A549 (cell line): Measurements from ENCODE around the gene SPINDOC. TPM values are rescaled to one million over a fixed set of nuclear protein-coding genes. Genes with fewer than 3 reads are reported as not detected.

ENCODE experiments used
- ATAC-seq, 2 experiments: fragments of 200-7000 bp in 1 of 2; fragments of >200 bp in 1 of 2; cut with Nextera tagmentation in 1 of 2; cut with Tn5 transposase in 1 of 2; 3 replicates each; pipeline versions ENCODE4 v1.8.0 to v1.9.1; 2018 to 2020; ENCODE audit warnings: mild to moderate bottlenecking in 1 of 2, moderate library complexity in 1 of 2
- CTCF ChIA-PET: fragments of 300-600 bp; sonication (Branson Sonifier 250); formaldehyde crosslinking; extraction: SDS; loops from one replicate; lab custom pipeline; 2021; ENCODE audit warnings: antibody characterized with exemption, inconsistent platforms; lab: Yijun Ruan, JAX
- POLR2A ChIA-PET: fragments of 350-600 bp; formaldehyde crosslinking; extraction: SDS; loops from one replicate; lab custom pipeline; 2021; ENCODE audit warnings: antibody characterized with exemption, inconsistent platforms; lab: Yijun Ruan, JAX
- DNase-seq, 2 experiments: peaks; one replicate each; pipeline versions ENCODE4 v3.0.0 to v3.0.0-alpha.2; 2011 to 2016; ENCODE audit warnings: low read depth in 1 of 2, low spot score in 1 of 2
- FAIRE-seq: peaks from 2 replicates; lab custom pipeline; 2011; peaks lifted over from hg19 to GRCh38; lab: Jason Lieb, UNC
- H3K27ac ChIP-seq, 2 experiments: fragments of >200 bp; sonication (Bioruptor Twin); formaldehyde crosslinking; 3 replicates each; pipeline ENCODE4 v1.5.1; 2016 to 2017
- H3K4me1 ChIP-seq: fragments of >200 bp; sonication (Bioruptor Twin); formaldehyde crosslinking; 3 replicates; pipeline ENCODE4 v1.6.1; 2016
- H3K4me2 ChIP-seq: fragments of >200 bp; sonication (Bioruptor Twin); formaldehyde crosslinking; 3 replicates; pipeline ENCODE4 v1.6.1; 2016
- H3K4me3 ChIP-seq: fragments of >200 bp; sonication (Bioruptor Twin); formaldehyde crosslinking; 3 replicates; pipeline ENCODE4 v1.5.1; 2016
- H3K9me3 ChIP-seq: fragments of >200 bp; sonication (Bioruptor Twin); formaldehyde crosslinking; 3 replicates; pipeline ENCODE4 v1.6.1; 2016
- EP300 ChIP-seq, 2 experiments: fragments of >200 bp; sonication (Bioruptor Twin); formaldehyde crosslinking; IDR thresholded peaks; 2 replicates in 1 of 2; 3 replicates in 1 of 2; pipeline ENCODE4 v1.6.1; 2016 to 2017
- FOSB ChIP-seq: fragments of 250-450 bp; sonication (Bioruptor Pico); IDR thresholded peaks from 2 replicates; pipeline ENCODE4 v1.5.0; 2020; ENCODE audit warnings: mild to moderate bottlenecking, moderate library complexity
- FOSL2 ChIP-seq, 2 experiments: fragments of 450-650 bp in 1 of 2; fragments of >200 bp in 1 of 2; sonication (Bioruptor Twin) in 1 of 2; formaldehyde crosslinking; IDR thresholded peaks; 2 replicates each; pipeline versions ENCODE4 v1.5.0 to v1.6.1; 2016 to 2020; ENCODE audit warnings: mild to moderate bottlenecking in 1 of 2, moderate library complexity in 1 of 2
- GATA3 ChIP-seq: IDR thresholded peaks from 2 replicates; pipeline ENCODE4 v1.6.1; 2012; ENCODE audit warnings: borderline replicate concordance
- HOXB5 ChIP-seq: fragments of 250-450 bp; sonication (Bioruptor Pico); IDR thresholded peaks from 2 replicates; pipeline ENCODE4 v1.5.0; 2020; ENCODE audit warnings: mild to moderate bottlenecking, moderate library complexity
- JUNB ChIP-seq: fragments of >200 bp; sonication (Bioruptor Twin); formaldehyde crosslinking; IDR thresholded peaks from 2 replicates; pipeline ENCODE4 v1.6.1; 2016
- KDM1A ChIP-seq: fragments of 200-600 bp; sonication (generic); IDR thresholded peaks from 2 replicates; pipeline ENCODE4 v1.6.1; 2016; ENCODE audit warnings: low read depth, mild to moderate bottlenecking
- MAZ ChIP-seq: fragments of 150-350 bp; IDR thresholded peaks from 2 replicates; pipeline ENCODE4 v1.6.1; 2014; ENCODE audit warnings: antibody characterized with exemption, low read depth, low read length, borderline replicate concordance
- NFE2L2 ChIP-seq: fragments of 150-350 bp; conservative IDR thresholded peaks from 2 replicates; pipeline ENCODE4 v1.6.1; 2014; ENCODE audit warnings: low read length
- NPAS2 ChIP-seq: fragments of 250-450 bp; sonication (Bioruptor Pico); IDR thresholded peaks from 2 replicates; pipeline ENCODE4 v1.8.0; 2022; ENCODE audit warnings: mild to moderate bottlenecking, moderate library complexity, borderline replicate concordance
- PHF8 ChIP-seq: fragments of 200-600 bp; sonication (generic); IDR thresholded peaks from 2 replicates; pipeline ENCODE4 v1.6.1; 2016; ENCODE audit warnings: low read depth, mild to moderate bottlenecking, antibody characterized with exemption, moderate library complexity, borderline replicate concordance
- POLR2A ChIP-seq: IDR thresholded peaks from 2 replicates; pipeline ENCODE4 v1.6.1; 2012; ENCODE audit warnings: mild to moderate bottlenecking, low read length
- POLR2AphosphoS2 ChIP-seq: conservative IDR thresholded peaks from 2 replicates; pipeline ENCODE4 v1.6.1; 2012; ENCODE audit warnings: low read length, improper control_type of control experiment, inconsistent platforms
- RARB ChIP-seq: fragments of 250-450 bp; sonication (Bioruptor Pico); IDR thresholded peaks from 2 replicates; pipeline ENCODE4 v1.8.0; 2021; ENCODE audit warnings: mild to moderate bottlenecking, moderate library complexity
- SMC3 ChIP-seq: fragments of >200 bp; sonication (Bioruptor Twin); formaldehyde crosslinking; IDR thresholded peaks from 3 replicates; pipeline ENCODE4 v1.6.1; 2018; ENCODE audit warnings: inconsistent platforms
- ZC3H11A ChIP-seq: fragments of 450-650 bp; IDR thresholded peaks from 2 replicates; pipeline ENCODE4 v1.6.1; 2014; ENCODE audit warnings: antibody characterized with exemption, mild to moderate bottlenecking
- ZSCAN20 ChIP-seq: fragments of 250-450 bp; sonication (Bioruptor Pico); IDR thresholded peaks from 2 replicates; pipeline ENCODE4 v1.8.0; 2022; ENCODE audit warnings: mild to moderate bottlenecking, moderate library complexity
- WGBS: methylation state at CpG from one replicate; pipeline ENCODE4 v1.1.6; 2017; ENCODE audit errors: missing lambda C conversion rate; 5-methylcytosine and 5-hydroxymethylcytosine counted together
- polyA plus RNA-seq, 4 experiments: library from polyadenylated mRNA; depleted of rRNA in 3 of 4; stranded (reverse); fragments of >200 nt; fragmentation: RNase III in 1 of 4; extraction: RNeasy Plus Mini Kit Qiagen cat#74134 plus additional on column Dnase treatment in 1 of 4; gene quantifications; 2 replicates in 3 of 4; 3 replicates in 1 of 4; pipeline ENCODE4 v1.2.3, GENCODE V29; 2011 to 2017
- TF ChIP-seq, protein P1 (sequence below): fragments of 250-450 bp; sonication (Bioruptor Pico); IDR thresholded peaks from 2 replicates; pipeline ENCODE4 v1.5.0; 2020; ENCODE audit warnings: low read depth, mild to moderate bottlenecking, moderate library complexity
- TF ChIP-seq, protein P2 (sequence below): fragments of >200 bp; sonication (Bioruptor Twin); formaldehyde crosslinking; IDR thresholded peaks from 3 replicates; pipeline ENCODE4 v1.6.1; 2016
- TF ChIP-seq, protein P3 (sequence below): fragments of 200-600 bp; sonication (generic); IDR thresholded peaks from 2 replicates; pipeline ENCODE4 v1.6.1; 2016; ENCODE audit warnings: antibody characterized with exemption, mild to moderate bottlenecking, moderate library complexity
- TF ChIP-seq, protein P4 (sequence below): IDR thresholded peaks from 2 replicates; pipeline ENCODE4 v1.6.1; 2012

The SPINDOC gene
- polyA plus RNA-seq, 2 of the 4 experiments (the other 2 are of a cell fraction): 17.6 to 34.8 TPM

DNA sequence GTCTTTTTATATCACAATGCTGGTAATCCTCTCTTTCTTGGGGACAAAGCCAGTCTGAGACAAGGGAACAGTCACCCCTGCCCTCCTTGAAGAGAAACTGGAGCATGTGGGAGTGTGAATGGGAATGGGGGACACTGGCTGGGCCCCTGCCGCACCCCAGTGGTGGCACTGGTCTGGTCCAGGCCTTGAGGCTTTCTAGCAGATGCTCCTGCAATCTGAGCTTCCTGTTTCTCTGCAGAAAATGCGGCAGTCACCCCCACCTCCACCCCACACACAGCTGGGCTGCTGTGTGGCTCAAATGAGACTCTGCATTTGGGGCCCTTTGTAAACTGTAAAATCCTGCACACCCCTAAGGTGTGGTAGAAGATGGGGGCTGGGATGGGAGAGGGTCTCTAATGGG lies 19.1 kb downstream of the SPINDOC start:
- no peak overlapping the region for H3K27ac ChIP-seq
- ATAC-seq (no peak), FAIRE-seq (no peak), DNase-seq (no peak)
- WGBS: 68% methylated on average over 2 of the region's 2 CpGs
- TF ChIP-seq, protein P1, sequence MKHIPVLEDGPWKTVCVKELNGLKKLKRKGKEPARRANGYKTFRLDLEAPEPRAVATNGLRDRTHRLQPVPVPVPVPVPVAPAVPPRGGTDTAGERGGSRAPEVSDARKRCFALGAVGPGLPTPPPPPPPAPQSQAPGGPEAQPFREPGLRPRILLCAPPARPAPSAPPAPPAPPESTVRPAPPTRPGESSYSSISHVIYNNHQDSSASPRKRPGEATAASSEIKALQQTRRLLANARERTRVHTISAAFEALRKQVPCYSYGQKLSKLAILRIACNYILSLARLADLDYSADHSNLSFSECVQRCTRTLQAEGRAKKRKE (CRISPR knock-in tag): no peak
- TF ChIP-seq EP300 (IDR thresholded peaks at IDR 0.05): no peak
- no peak for TF ChIP-seq POLR2A
- no peak for TF ChIP-seq NPAS2 (CRISPR knock-in tag)
- TF ChIP-seq PHF8: no peak
- no peak for TF ChIP-seq JUNB
- TF ChIP-seq ZSCAN20: no peak
- TF ChIP-seq KDM1A: no peak
- no peak for TF ChIP-seq ZC3H11A
- TF ChIP-seq, protein P2, sequence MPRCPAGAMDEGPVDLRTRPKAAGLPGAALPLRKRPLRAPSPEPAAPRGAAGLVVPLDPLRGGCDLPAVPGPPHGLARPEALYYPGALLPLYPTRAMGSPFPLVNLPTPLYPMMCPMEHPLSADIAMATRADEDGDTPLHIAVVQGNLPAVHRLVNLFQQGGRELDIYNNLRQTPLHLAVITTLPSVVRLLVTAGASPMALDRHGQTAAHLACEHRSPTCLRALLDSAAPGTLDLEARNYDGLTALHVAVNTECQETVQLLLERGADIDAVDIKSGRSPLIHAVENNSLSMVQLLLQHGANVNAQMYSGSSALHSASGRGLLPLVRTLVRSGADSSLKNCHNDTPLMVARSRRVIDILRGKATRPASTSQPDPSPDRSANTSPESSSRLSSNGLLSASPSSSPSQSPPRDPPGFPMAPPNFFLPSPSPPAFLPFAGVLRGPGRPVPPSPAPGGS: no peak
- TF ChIP-seq MAZ: no peak
- no peak for TF ChIP-seq SMC3
- no peak for TF ChIP-seq POLR2AphosphoS2
- TF ChIP-seq, protein P3, sequence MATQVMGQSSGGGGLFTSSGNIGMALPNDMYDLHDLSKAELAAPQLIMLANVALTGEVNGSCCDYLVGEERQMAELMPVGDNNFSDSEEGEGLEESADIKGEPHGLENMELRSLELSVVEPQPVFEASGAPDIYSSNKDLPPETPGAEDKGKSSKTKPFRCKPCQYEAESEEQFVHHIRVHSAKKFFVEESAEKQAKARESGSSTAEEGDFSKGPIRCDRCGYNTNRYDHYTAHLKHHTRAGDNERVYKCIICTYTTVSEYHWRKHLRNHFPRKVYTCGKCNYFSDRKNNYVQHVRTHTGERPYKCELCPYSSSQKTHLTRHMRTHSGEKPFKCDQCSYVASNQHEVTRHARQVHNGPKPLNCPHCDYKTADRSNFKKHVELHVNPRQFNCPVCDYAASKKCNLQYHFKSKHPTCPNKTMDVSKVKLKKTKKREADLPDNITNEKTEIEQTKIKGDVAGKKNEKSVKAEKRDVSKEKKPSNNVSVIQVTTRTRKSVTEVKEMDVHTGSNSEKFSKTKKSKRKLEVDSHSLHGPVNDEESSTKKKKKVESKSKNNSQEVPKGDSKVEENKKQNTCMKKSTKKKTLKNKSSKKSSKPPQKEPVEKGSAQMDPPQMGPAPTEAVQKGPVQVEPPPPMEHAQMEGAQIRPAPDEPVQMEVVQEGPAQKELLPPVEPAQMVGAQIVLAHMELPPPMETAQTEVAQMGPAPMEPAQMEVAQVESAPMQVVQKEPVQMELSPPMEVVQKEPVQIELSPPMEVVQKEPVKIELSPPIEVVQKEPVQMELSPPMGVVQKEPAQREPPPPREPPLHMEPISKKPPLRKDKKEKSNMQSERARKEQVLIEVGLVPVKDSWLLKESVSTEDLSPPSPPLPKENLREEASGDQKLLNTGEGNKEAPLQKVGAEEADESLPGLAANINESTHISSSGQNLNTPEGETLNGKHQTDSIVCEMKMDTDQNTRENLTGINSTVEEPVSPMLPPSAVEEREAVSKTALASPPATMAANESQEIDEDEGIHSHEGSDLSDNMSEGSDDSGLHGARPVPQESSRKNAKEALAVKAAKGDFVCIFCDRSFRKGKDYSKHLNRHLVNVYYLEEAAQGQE: no peak
- TF ChIP-seq FOSL2 (IDR thresholded peaks at IDR 0.05): no peak
- no peak for TF ChIP-seq FOSL2 (CRISPR knock-in tag; IDR thresholded peaks at IDR 0.05)
- TF ChIP-seq FOSB (CRISPR knock-in tag): no peak
- no peak for TF ChIP-seq HOXB5 (CRISPR knock-in tag)
- no peak for TF ChIP-seq GATA3
- TF ChIP-seq, protein P4, sequence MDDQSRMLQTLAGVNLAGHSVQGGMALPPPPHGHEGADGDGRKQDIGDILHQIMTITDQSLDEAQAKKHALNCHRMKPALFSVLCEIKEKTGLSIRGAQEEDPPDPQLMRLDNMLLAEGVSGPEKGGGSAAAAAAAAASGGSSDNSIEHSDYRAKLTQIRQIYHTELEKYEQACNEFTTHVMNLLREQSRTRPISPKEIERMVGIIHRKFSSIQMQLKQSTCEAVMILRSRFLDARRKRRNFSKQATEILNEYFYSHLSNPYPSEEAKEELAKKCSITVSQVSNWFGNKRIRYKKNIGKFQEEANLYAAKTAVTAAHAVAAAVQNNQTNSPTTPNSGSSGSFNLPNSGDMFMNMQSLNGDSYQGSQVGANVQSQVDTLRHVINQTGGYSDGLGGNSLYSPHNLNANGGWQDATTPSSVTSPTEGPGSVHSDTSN: no peak
- no peak for TF ChIP-seq RARB (CRISPR knock-in tag)
- H3K4me2 ChIP-seq: no peak overlapping the region
- H3K9me3 ChIP-seq: no peaks in the 10 kb centered on the region
- H3K4me3 ChIP-seq: no peak overlapping the region
- 0 out of 3 replicates have a peak, but pooled peaks cover under 1% of the 10 kb centered on the region for H3K4me1 ChIP-seq
- ChIA-PET CTCF (interaction anchor here (0.7 to 3.7 kb wide), 4 partner anchors 13 to 113 kb away, joined by 3 to 20 read pairs (median 4); no protein-coding TSS in a partner anchor), POLR2A (no interaction called here)

DNA sequence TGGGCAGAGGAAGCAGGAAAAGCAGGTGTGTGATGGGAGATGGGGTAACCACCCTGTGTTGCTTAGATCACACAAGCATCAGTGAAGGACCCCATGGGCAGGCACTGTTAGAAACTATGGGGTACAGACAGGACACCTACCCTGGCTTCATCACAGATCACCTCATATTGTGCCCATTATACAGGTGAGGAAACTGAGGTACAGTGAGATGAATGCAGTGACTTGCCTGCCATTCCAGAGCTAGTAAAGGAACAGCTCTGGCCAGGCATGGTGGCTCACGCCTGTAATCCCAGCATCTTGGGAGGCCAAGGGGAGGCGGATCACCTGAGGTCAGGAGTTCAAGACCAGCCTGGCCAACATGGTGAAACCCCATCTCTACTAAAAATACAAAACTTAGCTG lies 19.8 kb downstream of the SPINDOC start:
- Histone ChIP-seq H3K4me3 (no peak overlapping the region), H3K9me3 (no peaks in the 10 kb centered on the region), H3K4me1 (peaks cover 7% of the 10 kb centered on the region; the same call in 2 of the 3 replicates), H3K27ac (no peak overlapping the region), H3K4me2 (no peak overlapping the region)
- 0 out of 2 replicates have a peak, but pooled peaks have one; percentile 64 for TF ChIP-seq KDM1A
- no peak for TF ChIP-seq NFE2L2
- no peak for TF ChIP-seq POLR2AphosphoS2
- ATAC-seq (no peak), DNase-seq (no peak), FAIRE-seq (no peak)
- ChIA-PET CTCF (interaction anchor here (1.2 to 7.5 kb wide), 7 partner anchors 26 to 115 kb away, joined by 4 to 236 read pairs (median 6); no protein-coding TSS in a partner anchor), POLR2A (no interaction called here)
- 81% methylated on average over 2 of the region's 2 CpGs for WGBS
